ENCODE results near the gene MEG3. TPM values are rescaled to one million over a fixed set of nuclear protein-coding genes. Genes with fewer than 3 reads are reported as not detected.

The MEG3 gene
- total and polyA plus RNA-seq, 2 of the 8 experiments (the other 6 are each of a cell fraction or from before 2014, with no cell fraction given): 0.17 to 1.1 TPM

- TF ChIP-seq KDM1A (IDR thresholded peaks at IDR 0.05; ENCODE audit: borderline replicate concordance, low read length) (no peak), TCF12 (IDR thresholded peaks at IDR 0.05; ENCODE audit: low read depth, low read length) (no peak), SRF (IDR thresholded peaks at IDR 0.05; ENCODE audit: low read depth, low read length) (no peak)
These were observed 70.6 kb downstream of the MEG3 start (continued) for GRCh38 chr14:100896369-100897060.

Measured in H1 (cell line).